BLaER1 treated with 17β-estradiol and CSF1 and Interleukin-3, amounts not matched to agents 10 nM and 100 nM (cell line): Measurements from ENCODE around the gene TSC22D4.
A peak's percentile ranks its signal among the peaks of the same experiment; 100 is the strongest.

Experiments
- H3K27ac ChIP-seq, 11 experiments: shearing (Covaris generic); formaldehyde crosslinking; 2 replicates each; pipeline ENCODE4 v1.8.1; 2022
- H3K27me3 ChIP-seq, 11 experiments: shearing (Covaris generic); formaldehyde crosslinking; 2 replicates each; pipeline ENCODE4 v1.8.1; 2022
- H3K36me3 ChIP-seq, 11 experiments: shearing (Covaris generic); formaldehyde crosslinking; 2 replicates each; pipeline ENCODE4 v1.8.1; 2022
- H3K4me1 ChIP-seq, 10 experiments: shearing (Covaris generic); formaldehyde crosslinking; 2 replicates each; pipeline ENCODE4 v1.8.1; 2022
- H3K4me2 ChIP-seq, 11 experiments: shearing (Covaris generic); formaldehyde crosslinking; 2 replicates each; pipeline ENCODE4 v1.8.1; 2022
- H3K4me3 ChIP-seq, 10 experiments: shearing (Covaris generic); formaldehyde crosslinking; 2 replicates each; pipeline ENCODE4 v1.8.1; 2022
- H3K9ac ChIP-seq, 11 experiments: shearing (Covaris generic); formaldehyde crosslinking; 2 replicates each; pipeline ENCODE4 v1.8.1; 2022
- H3K9me3 ChIP-seq, 11 experiments: shearing (Covaris generic); formaldehyde crosslinking; replicated peaks in 1 of 11; 2 replicates each; pipeline ENCODE4 v1.8.1; 2022
- H4K20me1 ChIP-seq, 11 experiments: shearing (Covaris generic); formaldehyde crosslinking; 2 replicates each; pipeline ENCODE4 v1.8.1; 2022
- Cebpa-rat ChIP-seq, 11 experiments: shearing (Covaris generic); IDR thresholded peaks; 2 replicates each; pipeline ENCODE4 v1.8.1; 2022

Gene TSC22D4

DNA sequence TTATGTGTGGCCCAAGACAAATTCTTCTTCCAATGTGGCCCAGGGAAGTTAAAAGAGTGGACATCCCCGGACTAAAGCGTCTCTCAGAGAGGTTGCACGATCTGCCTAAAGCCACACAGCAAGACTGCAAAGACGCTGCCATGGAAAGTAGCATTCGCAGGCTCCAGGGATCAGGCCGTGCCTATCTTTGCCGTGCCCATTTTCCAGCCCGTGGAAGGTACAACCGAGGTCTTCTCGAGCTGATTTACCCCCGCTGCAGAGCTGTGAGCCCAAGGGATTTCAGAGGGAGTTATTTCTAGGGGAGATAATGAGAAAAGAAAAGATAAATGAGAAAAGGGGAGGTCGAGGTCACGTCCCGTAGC is 3.7 kb upstream of the TSC22D4 start:
- Histone ChIP-seq H4K20me1 (peaks cover 0 to 10% (median under 1%) of the 10 kb centered on the region in 11 experiments; a peak in 14 of 22 replicates), H3K4me1 (peaks cover 38 to 75% (median 59%) of the 10 kb centered on the region in 10 experiments), H3K36me3 (no peaks in the 10 kb centered on the region), H3K27ac (no peak overlapping the region), H3K4me3 (peak overlapping the region; percentile 57 to 76 (median 67)), H3K27me3 (no peaks in the 10 kb centered on the region), H3K9ac (peak overlapping the region; percentile 62 to 78 (median 75); a peak in 20 of 22 replicates), H3K9me3 (no peaks in the 10 kb centered on the region), H3K4me2 (peak overlapping the region; percentile 87 to 100 (median 95))
- TF ChIP-seq Cebpa-rat (IDR thresholded peaks at IDR 0.05), result no peak

DNA sequence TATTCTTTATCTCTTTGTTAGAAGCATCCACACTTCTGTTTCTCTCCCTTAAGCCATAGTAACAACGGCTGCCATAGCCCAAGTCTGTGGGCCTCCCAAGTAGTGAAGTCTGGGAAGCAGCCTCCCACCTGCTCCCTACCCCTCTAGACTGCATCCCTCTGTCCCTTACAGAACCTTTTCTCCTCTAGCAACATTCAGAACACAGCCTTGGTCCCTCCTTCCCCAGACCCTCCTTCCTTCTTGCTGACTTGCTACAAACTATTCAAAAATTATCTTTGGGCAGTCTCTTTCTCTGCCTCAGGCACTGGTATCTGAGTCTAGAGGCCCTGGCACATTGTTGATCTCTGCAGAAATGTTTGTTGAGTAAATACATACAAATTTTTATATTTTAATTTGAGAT is 2.5 kb upstream of the TSC22D4 start:
- Histone ChIP-seq H3K36me3 (peaks cover 0 to 11% (median 10%) of the 10 kb centered on the region in 11 experiments; a peak in 13 of 22 replicates), H3K27me3 (no peaks in the 10 kb centered on the region), H3K4me1 (peaks cover 33 to 67% (median 55%) of the 10 kb centered on the region in 10 experiments), H4K20me1 (peaks cover 12 to 22% (median 13%) of the 10 kb centered on the region in 11 experiments), H3K9ac (peak overlapping the region in 3 of 11 experiments; percentile 2 to 44 (median 21); a peak in 2 of 22 replicates), H3K4me3 (no peak overlapping the region), H3K27ac (0 out of 22 replicates have a peak overlapping the region, but pooled peaks of 1 of the 11 experiments have one; percentile 18), H3K4me2 (peak overlapping the region in 8 of 11 experiments; percentile 97 to 100 (median 99); a peak in 13 of 22 replicates), H3K9me3 (no peaks in the 10 kb centered on the region)
- TF ChIP-seq Cebpa-rat (IDR thresholded peaks at IDR 0.05), result no peak

DNA sequence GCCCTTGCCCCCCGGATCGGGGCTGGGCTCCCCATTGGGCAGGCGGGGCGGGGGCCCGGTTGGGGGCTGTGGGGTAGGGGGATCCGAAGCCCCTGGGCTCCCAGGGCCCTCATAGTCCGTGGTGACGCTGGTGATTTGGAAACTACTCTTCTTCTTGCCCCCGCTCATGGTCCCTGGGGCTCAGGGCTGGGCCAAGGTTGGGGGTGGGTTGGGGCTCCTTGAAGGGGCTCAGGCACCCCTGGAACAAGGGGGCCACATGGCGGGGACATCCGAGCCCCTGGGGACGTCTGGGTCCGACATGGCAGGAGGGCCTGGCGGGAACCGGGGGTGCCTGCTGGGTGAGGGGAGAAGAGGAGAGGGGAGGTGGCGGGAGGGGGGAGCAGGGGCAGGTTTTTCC is 1.1 kb downstream of the TSC22D4 start:
- H3K36me3 ChIP-seq, result peaks cover 15 to 46% (median 37%) of the 10 kb centered on the region in 11 experiments
- peaks cover 55 to 81% (median 76%) of the 10 kb centered on the region in 10 experiments for H3K4me1 ChIP-seq
- peak overlapping the region; percentile 97 to 100 (median 99) for H3K4me2 ChIP-seq
- no peaks in the 10 kb centered on the region for H3K9me3 ChIP-seq
- H4K20me1 ChIP-seq, result peaks cover 48 to 54% (median 49%) of the 10 kb centered on the region in 11 experiments
- H3K27me3 ChIP-seq, result no peaks in the 10 kb centered on the region
- TF ChIP-seq Cebpa-rat (IDR thresholded peaks at IDR 0.05), result no peak
- H3K9ac ChIP-seq, result peak overlapping the region; percentile 87 to 97 (median 92)
- H3K27ac ChIP-seq, result peak overlapping the region; percentile 64 to 93 (median 89); a peak in 21 of 22 replicates
- H3K4me3 ChIP-seq, result peak overlapping the region; percentile 74 to 100 (median 96)

DNA sequence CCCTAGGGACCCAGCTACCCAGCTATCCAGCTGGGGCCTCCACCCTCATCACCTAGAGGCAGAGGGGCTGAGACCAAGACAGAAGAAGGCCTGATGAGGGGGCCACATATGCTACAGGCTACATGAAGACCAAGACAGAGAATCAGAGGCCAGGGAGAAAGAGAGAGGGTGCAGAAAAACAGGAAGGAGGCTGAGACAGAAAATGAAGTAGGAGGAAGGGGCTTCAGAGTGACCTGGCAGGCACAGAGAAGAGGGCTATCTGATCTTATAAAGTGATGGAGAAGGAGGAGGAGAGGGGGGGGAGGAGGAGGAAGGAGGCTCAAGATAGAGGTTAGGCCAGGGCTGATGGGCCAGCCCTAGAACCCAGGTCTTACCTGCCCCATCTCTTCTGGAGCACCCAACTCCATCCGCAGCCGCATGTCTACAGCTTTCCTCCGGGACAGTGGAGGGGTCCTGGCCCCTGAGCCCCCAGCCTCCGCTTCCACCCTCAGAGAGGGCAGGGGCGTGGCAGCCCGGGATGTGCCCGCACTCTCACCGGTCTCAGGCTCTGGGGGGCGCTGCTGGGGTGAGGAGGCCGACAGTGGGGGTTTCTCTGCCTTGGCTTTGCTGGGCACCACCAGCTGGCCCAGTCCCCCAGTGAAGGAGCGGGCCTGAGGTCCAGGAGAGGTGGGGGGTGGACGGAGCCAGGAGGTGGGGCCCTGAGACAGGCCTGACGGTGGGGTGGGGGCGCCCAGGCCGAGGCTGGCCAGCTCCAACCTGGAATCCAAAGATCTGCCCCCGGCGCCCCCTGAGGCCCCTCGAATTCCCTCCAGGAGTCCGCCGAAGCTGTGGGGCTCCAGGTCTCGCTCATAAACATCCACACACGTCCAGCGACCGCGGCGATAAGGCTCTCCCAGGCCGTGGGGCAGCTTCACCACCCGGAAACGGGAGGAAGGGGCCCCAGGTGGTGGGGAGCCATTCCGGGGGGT is 1.8 kb downstream of the TSC22D4 start:
- no peak for TF ChIP-seq Cebpa-rat (IDR thresholded peaks at IDR 0.05)
- H3K9ac ChIP-seq, result peak overlapping the region; percentile 87 to 97 (median 92)
- no peaks in the 10 kb centered on the region for H3K27me3 ChIP-seq
- peak overlapping the region; percentile 74 to 100 (median 96) for H3K4me3 ChIP-seq
- H3K4me2 ChIP-seq, result peak overlapping the region; percentile 97 to 100 (median 99)
- peak overlapping the region; percentile 64 to 93 (median 89) for H3K27ac ChIP-seq
- H3K36me3 ChIP-seq, result peaks cover 15 to 51% (median 37%) of the 10 kb centered on the region in 11 experiments
- peaks cover 54 to 81% (median 76%) of the 10 kb centered on the region in 10 experiments for H3K4me1 ChIP-seq
- H3K9me3 ChIP-seq, result no peaks in the 10 kb centered on the region
- peaks cover 55 to 61% (median 56%) of the 10 kb centered on the region in 11 experiments for H4K20me1 ChIP-seq

DNA sequence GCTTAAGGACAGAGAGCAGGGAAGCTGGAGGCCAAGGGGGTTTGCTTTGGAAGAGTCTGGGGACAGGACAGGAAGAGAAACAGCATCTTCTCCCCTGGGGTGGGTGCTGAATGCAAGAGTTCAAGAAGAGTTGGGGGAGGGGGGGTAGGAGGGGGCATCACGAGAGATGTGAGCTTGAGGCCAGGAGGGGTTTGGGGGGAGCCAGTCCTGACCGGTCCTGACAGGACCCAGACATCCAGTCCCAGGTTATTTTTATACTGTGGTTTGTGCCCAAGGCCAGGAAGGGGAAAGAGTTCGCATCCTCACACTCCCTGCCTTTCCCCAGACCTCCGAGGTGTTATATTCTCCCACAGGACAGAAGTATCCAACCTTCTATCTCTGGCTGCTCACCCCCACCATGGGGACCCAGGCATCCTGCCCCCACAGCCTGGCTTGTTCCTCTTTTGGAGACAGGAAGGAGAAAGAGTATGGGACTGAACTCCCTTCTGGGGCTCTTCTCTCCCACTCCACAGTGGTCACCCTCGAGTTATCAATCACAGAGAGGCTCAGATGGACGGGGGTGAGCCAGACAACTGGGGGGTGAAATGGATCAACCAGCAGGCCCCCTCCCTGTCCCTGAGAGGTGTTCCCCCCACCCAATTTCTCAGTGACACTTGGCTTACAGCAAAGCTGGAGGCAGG is 2.8 kb downstream of the TSC22D4 start:
- Histone ChIP-seq H3K4me3 (peak overlapping the region; percentile 74 to 100 (median 96)), H4K20me1 (peaks cover 64 to 70% (median 65%) of the 10 kb centered on the region in 11 experiments), H3K9ac (peak overlapping the region; percentile 87 to 97 (median 92))

DNA sequence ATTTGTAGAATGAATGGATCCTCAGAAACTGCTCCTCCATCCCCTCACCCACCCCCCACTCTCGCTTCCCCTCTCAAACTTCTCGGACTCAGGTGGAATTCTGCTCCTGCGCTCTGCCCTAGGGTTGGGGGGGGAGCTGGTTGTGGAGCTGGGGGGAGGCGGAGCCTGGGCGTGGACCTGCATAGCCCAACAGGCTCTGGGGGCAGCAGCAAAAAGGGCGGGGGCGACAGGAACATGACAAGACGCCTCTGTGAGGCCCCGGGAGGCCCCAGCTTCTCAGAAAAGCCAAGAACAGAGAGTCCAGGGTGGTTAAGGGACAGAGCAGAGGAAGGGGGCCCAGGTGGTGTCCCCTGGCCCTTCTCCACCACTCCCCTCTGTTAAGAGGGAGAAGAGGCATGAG is 3.5 kb downstream of the TSC22D4 start:
- Histone ChIP-seq H4K20me1 (peaks cover 68 to 76% (median 71%) of the 10 kb centered on the region in 11 experiments), H3K4me3 (peak overlapping the region; percentile 74 to 100 (median 96)), H3K36me3 (peaks cover 20 to 64% (median 49%) of the 10 kb centered on the region in 11 experiments), H3K9ac (peak overlapping the region; percentile 87 to 97 (median 92)), H3K27ac (peak overlapping the region in 10 of 11 experiments; percentile 37 to 93 (median 88); a peak in 17 of 22 replicates), H3K9me3 (no peaks in the 10 kb centered on the region), H3K27me3 (no peaks in the 10 kb centered on the region), H3K4me1 (peaks cover 62 to 80% (median 75%) of the 10 kb centered on the region in 10 experiments), H3K4me2 (peak overlapping the region; percentile 97 to 100 (median 99))
- TF ChIP-seq Cebpa-rat (IDR thresholded peaks at IDR 0.05), result no peak

More for the DNA sequence above, 2.8 kb downstream of the TSC22D4 start:
- H3K36me3 ChIP-seq, result peaks cover 20 to 60% (median 44%) of the 10 kb centered on the region in 11 experiments
- no peaks in the 10 kb centered on the region for H3K9me3 ChIP-seq
- TF ChIP-seq Cebpa-rat (IDR thresholded peaks at IDR 0.05), result no peak
- no peaks in the 10 kb centered on the region for H3K27me3 ChIP-seq
- peak overlapping the region in 10 of 11 experiments; percentile 82 to 93 (median 90); a peak in 18 of 22 replicates for H3K27ac ChIP-seq
- H3K4me2 ChIP-seq, result peak overlapping the region; percentile 97 to 100 (median 99)
- peaks cover 62 to 81% (median 79%) of the 10 kb centered on the region in 10 experiments for H3K4me1 ChIP-seq

DNA sequence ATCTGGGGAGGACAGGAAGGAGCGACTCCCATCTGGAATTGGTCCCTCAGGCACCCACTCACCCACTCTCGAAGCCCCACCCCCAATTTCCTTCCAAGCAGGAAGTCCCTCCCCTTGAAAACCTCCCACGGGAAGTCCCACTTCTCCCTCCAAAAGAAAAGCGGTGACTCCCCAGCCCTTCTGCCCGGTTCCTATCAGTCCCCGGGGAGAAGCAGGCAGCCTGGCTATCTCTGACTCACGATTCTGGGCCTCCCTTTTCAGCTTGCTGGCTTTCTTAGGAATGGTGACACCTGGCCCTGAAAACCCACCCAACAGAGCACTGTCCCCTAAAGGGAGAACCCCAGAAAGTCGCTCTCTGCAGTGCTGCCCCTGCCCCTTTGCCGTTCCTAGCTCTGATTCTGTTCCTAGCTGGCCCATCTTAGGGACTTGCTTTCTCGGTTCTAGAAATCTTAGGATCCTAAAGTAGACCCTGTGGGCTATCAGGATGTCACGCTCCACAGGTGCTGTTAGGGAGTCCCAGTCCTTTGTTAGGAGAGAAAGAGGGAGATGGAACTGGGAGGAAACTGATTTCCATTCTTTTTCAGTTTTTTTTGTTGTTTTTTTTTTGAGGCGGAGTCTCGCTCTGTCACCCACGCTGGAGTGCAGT is 6.0 kb downstream of the TSC22D4 start:
- Histone ChIP-seq H3K9me3 (no peaks in the 10 kb centered on the region), H3K36me3 (peaks cover 35 to 88% (median 69%) of the 10 kb centered on the region in 11 experiments), H3K9ac (peak overlapping the region; percentile 87 to 97 (median 92); a peak in 20 of 22 replicates), H3K27ac (peak overlapping the region; percentile 16 to 93 (median 54); a peak in 19 of 22 replicates), H3K4me2 (peak overlapping the region; percentile 97 to 100 (median 99)), H4K20me1 (peaks cover 89 to 99% (median 97%) of the 10 kb centered on the region in 11 experiments), H3K27me3 (no peaks in the 10 kb centered on the region), H3K4me1 (peaks cover 75 to 92% (median 83%) of the 10 kb centered on the region in 10 experiments), H3K4me3 (peak overlapping the region; percentile 31 to 100 (median 94); a peak in 18 of 20 replicates)
- TF ChIP-seq Cebpa-rat (IDR thresholded peaks at IDR 0.05), result no peak
